K562 (cell line): Measurements from ENCODE around the gene ID1. TPM values are rescaled to one million over a fixed set of nuclear protein-coding genes. Genes with fewer than 3 reads are reported as not detected.

Source experiments
- BCL6 ChIP-seq: fragments of 250-450 bp; sonication (Bioruptor Pico); IDR thresholded peaks from 2 replicates; pipeline ENCODE4 v1.4.0; 2020
- POLR2G ChIP-seq: fragments of 200-400 bp; formaldehyde crosslinking; IDR thresholded peaks from 2 replicates; pipeline ENCODE4 v1.6.1; 2017; ENCODE audit warnings: low read depth, mild to moderate bottlenecking, antibody characterized with exemption, low read length, moderate library complexity
- ZNF407 ChIP-seq: fragments of 450-650 bp; IDR thresholded peaks from 2 replicates; pipeline ENCODE4 v1.6.1; 2016; ENCODE audit warnings: low read depth
- polyA plus RNA-seq, 8 experiments: library from polyadenylated mRNA; depleted of rRNA in 4 of 8; stranded (reverse) in 5 of 8; unstranded in 3 of 8; fragments of >200 nt; fragmentation: Nextera tagmentation in 2 of 8; fragmentation: Illumina TruSeq in 1 of 8; extraction: Ambion mirVana in 2 of 8; extraction: Trizol in 1 of 8; gene quantifications; 2 replicates each; pipeline versions ENCODE4 v1.2.1 to v1.2.3, GENCODE V29; 2011 to 2014; ENCODE audit warnings: inconsistent platforms in 1 of 8, missing spikeins in 1 of 8
- total RNA-seq, 7 experiments: library from RNA; depleted of rRNA in 6 of 7; stranded (reverse); fragments of >200 nt in 6 of 7; fragmentation: Illumina TruSeq in 2 of 7; extraction: Trizol in 2 of 7; gene quantifications; 2 replicates each; pipeline versions ENCODE4 v1.2.1 to v1.2.3, GENCODE V29; 2011 to 2021; ENCODE audit warnings: low replicate concordance in 1 of 7

Gene ID1
- total and polyA plus RNA-seq, 9 of the 15 experiments (the other 6 are each of a cell fraction or from before 2014, with no cell fraction given), result 1.4 to 358 (median 65.0) TPM

- no peak for TF ChIP-seq POLR2G
- TF ChIP-seq ZNF407, result no peak
- no peak for TF ChIP-seq BCL6 (CRISPR knock-in tag)
Observed at GRCh38 chr20:31580706-31581105, 24.4 kb upstream of the ID1 start (continued).
